Right lung (tissue), 5 donors: ENCODE measurements around the gene GAL3ST2. TPM values are rescaled to one million over a fixed set of nuclear protein-coding genes. Genes with fewer than 3 reads are reported as not detected.
"Not testable (repeated sequence)": the region's sequence is repeated elsewhere in the genome, so short reads cannot be mapped to it uniquely, and the experiment has no call there.

Experiments
- DNase-seq, 2 donors: peaks; one replicate each; pipeline ENCODE4 v3.0.0-alpha.2; 2013
- polyA plus RNA-seq, 5 donors: library from polyadenylated mRNA; unstranded; fragments of 120-200 nt; gene quantifications; one replicate each; pipeline versions ENCODE4 v1.2.1 to v1.2.3, GENCODE V29; 2013; ENCODE audit warnings: inconsistent platforms in 1 of 5, low replicate concordance in 1 of 5; ENCODE audit not compliant: insufficient read length in 5 of 5, insufficient read depth in 1 of 5

The GAL3ST2 gene
- polyA plus RNA-seq, 5 donors, result 0.15 to 0.33 (median 0.27) TPM

DNA sequence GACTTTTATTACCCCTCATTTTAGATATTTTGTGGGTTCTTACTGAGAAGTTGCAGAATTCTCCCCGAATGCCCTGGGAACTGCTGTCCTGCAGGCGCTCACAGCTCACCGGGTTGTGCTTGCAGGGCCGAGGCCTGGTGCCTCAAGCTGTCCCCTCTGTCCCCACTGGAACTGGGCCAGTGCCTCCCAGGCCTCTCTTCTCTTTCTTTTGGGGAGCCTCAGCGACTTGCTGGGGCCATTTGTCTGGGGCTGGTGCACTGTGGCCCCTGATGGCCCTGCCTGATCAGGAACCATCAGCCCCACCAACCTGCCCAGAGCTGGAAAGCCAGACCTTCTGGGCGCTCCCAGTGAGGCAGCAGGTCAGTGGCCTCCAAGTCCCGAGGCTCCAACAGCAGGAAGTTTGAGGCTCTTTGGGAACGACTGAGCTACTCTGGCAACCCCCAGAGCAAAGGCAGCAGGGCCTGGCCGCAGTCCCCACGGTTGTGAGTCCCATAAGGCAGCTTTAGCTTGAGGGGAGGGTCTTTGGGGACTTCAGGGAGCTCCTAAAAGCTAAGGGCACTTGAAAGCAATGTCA is 17.7 kb downstream of the GAL3ST2 start:
- DNase-seq, result no peak

DNA sequence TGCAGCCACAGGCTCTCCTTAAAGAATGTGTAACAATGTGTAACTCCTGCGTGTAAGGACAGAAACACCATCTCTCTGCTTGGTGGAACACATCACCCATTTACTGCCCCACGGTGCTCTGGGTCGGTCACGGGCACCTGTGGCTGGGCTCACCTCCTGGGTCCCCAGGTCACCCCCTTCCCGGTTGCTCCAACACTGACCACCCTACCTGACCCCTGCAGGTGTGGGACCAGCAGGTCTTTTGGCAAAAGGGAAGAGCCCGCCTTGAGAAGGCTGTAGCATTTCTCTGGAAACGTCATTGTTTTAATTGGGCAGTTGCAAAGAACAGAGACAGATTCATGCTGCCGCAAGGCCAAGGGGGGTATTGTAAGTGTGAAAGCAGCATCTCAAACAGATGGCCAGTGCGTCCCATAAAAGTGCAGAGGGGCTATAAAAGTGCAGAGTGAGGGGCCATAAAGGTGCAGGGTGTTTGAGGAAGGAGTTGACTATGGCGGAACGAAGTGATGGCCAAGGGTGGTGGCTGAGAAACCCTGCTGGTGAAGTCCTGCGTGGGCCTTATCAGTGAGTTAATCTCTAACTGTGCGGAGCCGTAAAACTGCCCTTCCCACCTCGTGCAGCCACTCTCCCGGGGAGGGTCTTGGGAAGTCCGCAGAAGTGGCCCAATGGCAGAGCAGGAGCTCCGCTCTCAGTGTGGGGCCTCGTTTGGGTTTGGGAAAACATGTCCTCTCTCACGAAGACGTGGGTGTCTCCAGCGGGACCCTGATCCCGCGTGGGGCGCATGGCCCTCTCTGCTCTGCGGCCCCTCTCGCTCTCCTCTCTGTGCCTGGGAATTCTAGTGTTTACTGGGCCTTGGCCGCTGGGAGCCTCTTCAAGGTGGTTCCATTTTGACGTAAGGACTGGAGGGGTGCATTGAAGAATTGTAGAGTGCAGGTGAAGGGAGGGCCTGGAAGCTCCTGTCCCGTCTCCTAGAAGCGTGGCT is 18.7 kb downstream of the GAL3ST2 start:
- DNase-seq, result no peak

DNA sequence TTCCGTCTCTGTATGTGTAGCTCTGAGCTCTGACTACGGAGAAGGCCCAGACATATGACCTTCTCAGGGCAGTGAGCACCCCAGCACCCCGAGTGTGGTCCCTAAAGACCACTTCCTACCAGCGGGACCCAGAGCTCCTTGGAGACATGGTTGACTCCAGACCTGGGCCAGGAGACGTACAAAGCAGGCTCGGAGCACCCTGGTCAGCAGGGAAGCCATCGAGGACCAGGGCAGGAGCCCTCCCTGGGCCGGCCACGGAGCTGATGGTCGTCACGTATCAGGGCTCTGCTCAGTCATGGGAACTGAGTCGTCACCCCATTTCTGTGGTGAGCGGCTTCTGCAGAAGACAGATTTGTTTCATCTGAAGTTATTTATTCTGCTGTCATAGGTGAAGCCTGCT is 19.6 kb downstream of the GAL3ST2 start:
- no peak for DNase-seq

DNA sequence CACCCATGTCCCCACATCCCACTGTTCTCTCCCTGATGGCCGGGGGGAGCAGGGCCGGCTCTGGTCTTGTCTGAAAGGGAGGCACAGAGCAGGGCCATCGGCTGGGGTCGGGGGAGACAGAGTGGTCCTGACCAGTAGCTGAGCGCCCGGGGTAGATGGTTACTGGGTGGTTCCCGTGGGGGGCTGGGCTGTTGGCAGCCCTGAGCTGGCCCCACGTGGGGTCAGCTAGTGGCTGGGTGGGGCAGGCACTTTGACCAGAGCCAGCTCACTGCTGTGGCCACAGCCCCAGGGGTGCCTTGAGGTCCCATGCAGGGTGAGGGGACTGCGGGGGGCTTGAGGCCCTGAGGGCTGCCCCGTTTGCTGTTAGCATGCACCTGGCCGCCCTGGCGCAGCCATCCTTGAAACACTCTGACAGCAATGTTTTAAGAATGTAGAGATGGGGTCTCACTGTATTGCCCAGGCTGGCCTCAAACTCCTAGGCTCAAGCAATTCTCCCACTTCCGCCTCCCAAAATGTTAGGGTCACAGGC is 20.1 kb downstream of the GAL3ST2 start:
- DNase-seq, result no peak

DNA sequence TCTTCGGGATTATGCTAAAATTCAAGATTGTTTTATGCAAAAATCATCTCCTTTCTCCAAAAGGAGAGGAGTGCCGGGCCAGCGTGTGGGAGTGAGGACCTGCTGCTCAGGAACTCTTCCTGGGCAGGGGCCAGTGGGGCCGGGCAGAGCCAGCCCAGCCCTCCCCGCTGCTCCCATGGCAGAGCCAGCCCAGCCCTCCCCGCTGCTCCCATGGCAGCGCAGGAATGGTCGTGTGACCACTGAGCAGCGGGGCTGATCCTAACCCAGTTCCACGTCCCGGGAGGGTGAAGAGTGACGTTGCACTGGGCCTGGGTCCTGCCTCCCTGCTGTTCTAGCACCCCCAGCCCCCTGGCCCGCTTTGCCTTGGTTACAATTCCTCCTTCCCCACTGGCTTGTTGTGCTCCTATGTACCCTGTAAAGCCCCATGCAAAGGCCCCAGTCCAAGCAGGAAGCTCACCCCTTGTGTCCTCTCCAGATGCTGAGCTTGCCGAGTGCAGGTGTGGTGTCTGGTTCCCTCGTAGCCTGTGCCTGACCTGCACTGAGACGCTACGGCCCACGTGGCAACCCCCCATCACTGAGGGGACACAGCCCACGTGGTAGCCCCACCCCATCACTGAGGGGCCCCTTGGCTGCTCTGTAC is 20.9 kb downstream of the GAL3ST2 start:
- no peak for DNase-seq

DNA sequence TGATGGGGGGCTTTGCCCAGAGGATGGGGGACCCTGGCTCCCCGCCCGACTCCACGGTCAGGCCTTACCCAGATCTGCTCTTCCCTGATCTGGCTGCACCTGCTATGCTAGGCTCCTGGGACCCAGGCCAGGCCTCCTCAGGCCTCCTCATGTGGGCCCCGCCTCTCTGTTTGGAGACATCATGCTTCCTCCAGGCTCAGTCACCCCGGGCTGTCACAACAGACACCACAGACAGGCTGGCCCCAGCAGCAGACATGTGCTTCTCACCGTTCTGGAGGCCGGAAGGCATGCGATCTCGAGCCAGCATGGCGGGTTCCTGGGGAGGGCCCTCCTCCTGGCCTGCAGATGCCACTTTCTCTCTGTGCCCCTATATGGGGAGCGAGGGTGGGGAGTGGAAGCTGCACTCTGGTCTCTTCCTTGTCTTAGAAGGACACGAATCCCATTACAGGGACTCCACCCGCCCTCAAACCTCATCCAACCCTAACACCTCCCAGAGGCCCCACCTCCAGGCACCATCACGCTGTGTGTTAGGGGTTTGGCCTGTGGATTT is 21.5 kb downstream of the GAL3ST2 start:
- DNase-seq, result no peak

DNA sequence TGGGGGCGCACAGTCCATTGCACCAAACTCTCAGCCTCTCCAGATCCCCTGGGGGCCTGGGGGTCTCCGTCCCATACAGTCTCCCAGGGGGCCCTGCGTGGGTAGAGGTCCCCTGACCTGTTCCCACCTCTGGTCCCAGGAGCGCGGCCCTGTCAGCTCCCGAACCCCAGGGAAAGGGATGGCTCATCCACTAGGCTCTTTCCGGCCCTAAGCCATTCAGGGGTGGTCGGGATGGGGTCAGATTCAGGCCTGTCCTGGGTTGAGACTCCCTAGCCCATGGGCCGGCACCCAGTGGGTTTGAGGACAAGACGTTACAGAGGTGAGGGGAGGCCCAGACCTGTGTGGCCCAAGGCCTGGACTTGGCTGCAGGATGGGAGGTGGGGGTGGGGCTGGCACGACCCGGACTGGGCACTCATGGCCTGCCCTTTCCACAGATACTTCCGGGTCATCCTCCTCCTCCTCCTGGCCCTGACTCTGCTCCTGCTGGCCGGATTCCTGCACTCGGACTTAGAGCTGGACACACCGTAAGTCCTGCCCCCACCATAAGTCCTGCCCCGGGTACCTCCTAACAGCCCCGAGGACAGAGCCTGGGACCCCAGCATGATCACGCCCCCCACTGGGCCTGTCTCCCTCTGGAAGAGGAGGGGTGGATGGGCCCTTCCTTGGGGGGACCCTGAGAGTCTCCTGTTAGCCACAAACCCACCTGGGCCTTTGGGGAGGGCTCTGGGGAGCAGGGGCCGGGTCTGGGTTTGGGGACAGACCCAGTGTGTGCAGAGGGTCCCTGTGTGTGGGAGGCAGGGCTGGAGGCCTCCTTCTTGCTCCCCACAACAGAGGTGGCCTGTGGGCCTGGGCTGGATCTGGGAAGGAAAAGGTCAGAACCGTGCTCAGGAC is 22.3 kb downstream of the GAL3ST2 start:
- no peak for DNase-seq

DNA sequence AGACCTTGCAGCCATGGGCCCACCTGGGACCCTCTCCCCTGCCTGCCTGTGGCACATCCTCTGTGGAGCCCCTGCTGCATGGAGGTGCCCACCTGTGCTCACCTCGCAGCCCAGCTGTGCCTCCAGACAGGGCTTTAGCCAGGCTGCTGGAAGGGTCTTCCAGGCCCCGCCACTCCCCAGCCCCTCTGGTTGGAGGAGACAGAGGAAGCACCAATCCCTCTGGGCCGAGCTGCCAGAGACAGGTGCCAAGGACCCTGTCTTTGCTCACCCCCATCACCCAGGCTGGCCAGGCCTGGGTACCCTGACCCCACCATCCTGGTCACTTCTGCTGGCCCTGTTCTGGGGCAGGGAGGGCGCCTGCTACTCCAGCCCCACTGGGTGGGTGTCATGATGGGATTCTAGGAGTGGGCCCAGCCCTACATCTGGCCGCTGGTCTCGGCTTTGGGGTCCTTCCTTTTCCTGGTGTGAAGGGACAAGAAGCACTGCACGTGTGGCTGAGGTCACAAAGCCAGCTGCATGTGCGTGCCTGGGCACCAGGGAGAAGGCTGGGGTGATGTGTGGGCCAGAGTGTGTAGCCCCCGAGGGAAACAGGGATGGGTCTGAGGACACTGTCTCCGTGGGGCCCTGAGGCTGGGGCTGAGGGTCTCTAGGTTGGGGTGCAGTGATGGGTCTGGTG is 23.0 kb downstream of the GAL3ST2 start:
- no peak for DNase-seq

DNA sequence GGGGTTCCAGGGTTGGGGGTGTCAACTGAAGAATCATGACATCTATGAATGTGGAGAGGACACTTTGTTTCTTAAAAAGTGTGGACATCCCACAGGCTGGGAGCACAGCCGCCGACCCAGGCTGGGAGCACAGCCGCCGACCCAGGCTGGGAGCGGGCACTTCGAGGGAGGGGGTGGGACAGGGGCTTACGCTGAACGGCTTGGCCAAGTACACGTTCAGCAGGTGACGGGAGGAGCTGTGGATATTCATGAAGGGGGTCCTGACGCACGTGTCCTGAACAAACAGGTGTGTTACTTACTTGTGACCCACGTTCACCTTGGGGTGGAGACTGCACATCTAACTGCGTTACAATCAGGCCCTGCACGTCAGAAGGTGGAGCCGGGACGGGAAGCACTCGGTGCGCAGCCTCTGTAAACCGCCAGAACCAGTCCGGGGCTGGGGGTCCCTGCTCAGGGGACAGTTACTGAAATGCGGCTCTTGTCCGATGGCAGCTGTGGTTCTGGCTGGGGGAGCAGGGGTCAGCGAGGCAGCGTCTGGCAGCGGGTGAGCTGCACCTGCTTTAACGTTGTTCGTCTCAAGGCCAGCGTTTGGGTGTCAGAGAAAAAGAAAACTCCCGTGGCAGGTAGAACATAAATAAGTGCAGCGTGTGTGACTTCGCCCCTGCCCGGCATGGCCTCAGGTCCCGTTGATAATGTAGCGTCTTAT is 23.7 kb downstream of the GAL3ST2 start:
- not testable (repeated sequence) for DNase-seq

DNA sequence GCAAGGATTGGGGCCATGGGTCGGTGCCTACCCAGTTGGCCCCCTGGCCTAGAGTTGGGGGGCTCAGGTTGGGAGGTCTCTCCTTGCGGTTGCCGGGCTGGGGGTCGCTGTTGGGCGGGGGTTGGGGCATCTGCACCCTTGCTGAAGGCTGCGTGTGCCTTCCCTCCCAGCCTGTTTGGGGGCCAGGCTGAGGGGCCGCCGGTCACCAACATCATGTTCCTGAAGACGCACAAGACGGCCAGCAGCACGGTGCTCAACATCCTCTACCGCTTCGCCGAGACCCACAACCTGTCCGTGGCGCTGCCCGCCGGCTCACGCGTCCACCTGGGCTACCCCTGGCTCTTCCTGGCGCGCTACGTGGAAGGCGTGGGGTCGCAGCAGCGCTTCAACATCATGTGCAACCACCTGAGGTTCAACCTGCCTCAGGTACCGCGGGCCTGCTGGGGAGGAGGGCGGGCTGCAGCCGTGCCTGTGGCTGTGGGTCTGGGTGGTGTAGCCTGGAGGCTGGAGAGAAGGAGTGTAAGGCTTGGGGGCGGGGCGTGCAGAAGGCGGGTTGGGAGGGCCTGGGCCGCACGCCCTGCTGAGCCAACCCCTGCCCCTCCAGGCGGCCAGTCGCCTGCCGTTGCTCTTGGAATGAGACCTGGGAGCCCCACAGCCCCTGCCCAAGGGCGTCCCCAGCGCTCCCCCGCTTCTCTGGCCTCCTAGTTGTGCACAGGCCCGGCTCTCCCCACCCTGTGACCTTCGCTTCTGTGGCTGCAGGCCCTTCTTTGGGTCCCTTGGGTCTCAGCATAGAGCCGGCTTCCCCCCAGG is 25.2 kb downstream of the GAL3ST2 start:
- no peak for DNase-seq

DNA sequence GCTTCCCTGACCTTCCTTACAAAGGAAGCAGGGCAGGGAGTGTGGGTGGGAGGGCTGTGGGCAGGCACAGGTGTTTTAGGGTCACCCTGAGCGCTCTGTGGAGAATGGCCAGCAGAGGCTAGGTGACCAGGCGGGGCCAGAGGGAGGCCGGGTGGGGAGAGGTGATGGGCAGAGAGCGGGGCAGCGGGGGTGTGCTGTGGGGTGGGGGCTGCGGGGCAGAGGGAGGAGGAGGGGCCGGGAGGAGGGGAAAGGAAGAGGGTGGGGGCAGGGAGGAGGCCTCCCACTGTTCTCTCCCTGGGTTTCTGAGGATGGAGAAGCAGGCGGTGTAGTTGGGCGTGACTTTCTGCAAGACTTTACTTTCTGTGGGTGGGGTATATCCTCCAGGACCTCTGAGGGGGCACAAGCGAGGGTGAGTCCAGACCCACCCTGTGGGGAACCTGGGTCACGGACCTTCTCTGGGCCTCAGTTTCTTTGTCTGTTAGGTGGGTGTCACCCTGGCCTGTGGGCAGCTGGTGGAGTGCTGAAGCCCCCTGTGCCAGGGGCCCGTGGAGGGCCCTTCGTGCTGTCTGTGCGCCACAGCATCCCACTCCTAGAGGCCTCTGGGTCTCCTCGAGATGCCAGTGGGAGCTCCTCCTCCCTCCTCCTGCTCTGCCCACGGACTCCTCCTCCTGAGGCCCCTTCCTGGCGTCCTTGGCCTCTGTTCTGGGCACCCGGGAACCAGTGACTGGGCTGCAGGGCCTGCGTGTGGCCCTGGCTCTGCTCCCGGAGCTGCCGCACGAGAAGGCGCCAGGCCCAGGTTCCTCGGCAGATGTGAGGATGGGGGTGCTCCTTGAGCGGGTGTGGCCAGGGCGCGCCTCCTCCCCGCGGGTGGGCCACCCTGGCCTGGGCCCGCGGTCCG is 26.0 kb downstream of the GAL3ST2 start:
- DNase-seq, result no peak

DNA sequence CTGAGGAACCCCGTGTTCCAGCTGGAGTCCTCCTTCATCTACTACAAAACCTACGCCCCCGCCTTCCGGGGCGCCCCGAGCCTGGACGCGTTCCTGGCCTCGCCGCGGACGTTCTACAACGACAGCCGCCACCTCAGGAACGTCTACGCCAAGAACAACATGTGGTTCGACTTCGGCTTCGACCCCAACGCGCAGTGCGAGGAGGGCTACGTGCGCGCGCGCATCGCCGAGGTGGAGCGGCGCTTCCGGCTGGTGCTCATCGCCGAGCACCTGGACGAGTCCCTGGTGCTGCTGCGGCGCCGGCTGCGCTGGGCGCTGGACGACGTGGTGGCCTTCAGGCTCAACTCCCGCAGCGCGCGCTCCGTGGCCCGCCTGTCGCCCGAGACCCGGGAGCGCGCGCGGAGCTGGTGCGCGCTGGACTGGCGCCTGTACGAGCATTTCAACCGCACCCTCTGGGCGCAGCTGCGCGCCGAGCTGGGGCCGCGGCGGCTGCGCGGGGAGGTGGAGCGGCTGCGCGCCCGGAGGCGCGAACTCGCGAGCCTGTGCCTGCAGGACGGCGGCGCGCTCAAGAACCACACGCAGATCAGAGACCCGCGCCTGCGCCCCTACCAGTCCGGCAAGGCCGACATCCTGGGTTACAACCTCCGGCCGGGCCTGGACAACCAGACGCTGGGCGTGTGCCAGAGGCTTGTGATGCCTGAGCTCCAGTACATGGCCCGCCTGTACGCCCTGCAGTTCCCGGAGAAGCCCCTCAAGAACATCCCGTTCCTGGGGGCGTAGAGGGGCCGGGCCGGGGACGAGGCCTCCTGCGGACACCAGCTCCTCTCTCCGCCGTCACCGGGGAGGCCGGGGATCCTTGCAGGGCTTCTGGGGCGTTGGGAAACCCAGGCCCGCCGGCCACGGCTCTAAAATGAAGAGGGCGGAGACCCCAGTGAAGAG is 27.0 kb downstream of the GAL3ST2 start:
- DNase-seq, result peak; percentile 40

DNA sequence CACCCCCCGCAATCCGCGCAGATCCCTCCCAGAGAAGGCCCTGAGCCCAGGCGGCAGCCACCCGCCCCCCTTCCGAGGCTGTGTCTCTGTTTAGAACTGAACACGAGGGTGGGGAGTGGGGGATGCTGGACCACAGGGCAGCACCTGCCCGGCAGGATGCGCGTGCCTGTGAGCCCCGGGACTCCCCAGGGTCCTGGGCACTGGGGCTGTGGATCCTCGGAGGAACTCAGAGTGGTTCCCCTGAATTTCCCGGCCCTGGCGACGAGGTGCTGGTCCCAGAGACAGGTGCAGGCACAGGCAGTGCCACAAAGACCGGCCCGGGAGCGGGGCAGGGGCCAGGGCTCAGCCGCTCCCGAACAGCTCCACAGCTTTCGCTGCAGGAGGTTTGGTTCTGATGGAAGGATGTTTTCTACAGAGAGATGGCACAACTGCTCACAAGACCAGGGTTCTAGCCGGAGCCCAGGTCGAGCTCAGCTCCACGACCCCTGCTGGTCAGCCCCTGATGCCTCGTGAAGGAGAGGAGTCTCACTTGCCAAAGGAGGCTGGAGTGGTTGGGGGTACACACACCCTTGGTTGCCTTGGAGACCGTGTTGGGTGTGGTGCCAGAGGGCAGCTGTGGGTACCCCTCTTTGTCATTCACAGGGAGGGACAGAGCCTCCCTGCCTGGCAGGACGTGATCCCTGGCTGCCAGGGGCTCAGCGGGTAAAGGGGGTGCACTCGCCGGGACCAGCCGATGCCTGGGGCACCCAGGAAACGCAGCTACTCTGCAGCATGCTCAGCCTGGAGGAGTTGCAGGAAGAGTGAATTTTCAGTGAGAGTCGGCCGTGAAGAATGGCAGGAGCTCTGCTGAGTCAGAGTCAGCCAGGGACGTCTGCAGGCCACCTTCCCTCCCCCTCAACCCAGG is 28.0 kb downstream of the GAL3ST2 start:
- no peak for DNase-seq

DNA sequence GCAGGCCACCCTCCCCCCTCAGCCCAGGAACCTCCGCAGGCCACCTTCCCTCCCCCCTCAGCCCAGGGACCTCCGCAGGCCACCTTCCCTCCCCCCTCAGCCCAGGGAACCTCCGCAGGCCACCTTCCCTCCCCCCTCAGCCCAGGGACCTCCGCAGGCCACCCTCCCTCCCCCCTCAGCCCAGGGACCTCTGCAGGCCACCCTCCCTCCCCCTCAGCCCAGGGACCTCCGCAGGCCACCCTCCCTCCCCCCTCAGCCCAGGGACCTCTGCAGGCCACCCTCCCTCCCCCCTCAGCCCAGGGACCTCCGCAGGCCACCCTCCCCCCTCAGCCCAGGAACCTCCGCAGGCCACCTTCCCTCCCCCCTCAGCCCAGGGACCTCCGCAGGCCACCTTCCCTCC is 29.6 kb downstream of the GAL3ST2 start:
- DNase-seq, result not testable (repeated sequence)

DNA sequence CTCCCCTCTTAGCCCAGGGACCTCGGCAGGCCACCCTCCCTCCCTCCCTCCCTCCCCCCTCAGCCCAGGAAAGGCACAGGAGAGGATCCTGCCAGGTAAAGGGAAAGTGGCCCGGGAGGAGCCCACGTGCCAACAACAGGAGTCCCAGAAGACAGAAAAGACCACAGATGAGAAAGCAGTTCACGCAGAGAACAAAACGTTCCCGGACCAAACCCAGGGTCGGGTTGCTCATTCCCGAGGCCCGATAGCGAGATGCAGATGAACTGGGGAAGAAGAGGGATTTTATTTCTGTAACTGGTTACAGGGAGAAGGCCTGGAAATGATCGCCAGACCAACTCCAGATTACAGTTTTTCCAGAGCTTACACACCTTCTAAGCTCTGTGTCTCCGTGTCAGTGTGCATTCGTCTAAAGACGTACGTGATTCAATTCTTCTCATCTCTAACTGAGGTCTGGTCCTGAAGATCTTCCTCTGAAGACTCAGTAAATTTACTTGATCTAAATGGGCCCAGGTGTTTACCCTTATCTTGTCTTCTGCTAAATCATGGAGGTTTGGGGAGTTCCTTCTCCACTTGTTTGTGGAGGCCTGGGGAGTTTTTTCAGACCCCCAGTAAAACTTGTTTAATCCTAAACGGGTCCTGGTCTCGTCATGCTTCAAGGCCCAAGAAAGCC is 31.6 kb downstream of the GAL3ST2 start:
- no peak for DNase-seq
